Right lobe of liver (tissue), 6 donors: Measurements from ENCODE around the gene ENTPD2. TPM values are rescaled to one million over a fixed set of nuclear protein-coding genes. Genes with fewer than 3 reads are reported as not detected.

Source experiments
- ATAC-seq, 4 donors: fragments of 200-7000 bp; cut with Tn5 transposase; one replicate each; pipeline ENCODE4 v1.9.1; 2020; ENCODE audit warnings: mild to moderate bottlenecking in 4 of 4, moderate library complexity in 4 of 4
- DNase-seq, 3 donors: peaks; one replicate each; pipeline ENCODE4 v3.0.0-alpha.2; 2020
- H3K27ac ChIP-seq, 3 donors: fragments of 200-600 bp; one replicate each; pipeline ENCODE4 v1.8.0; 2022
- H3K27me3 ChIP-seq, 2 donors: fragments of 200-600 bp; one replicate each; pipeline ENCODE4 v1.8.0; 2022
- H3K36me3 ChIP-seq, 4 donors: fragments of 200-600 bp; sonication (generic) in 1 of 4; one replicate each; pipeline versions ENCODE4 v1.5.1 to v1.8.0; 2017 to 2022; ENCODE audit warnings: control low read depth in 1 of 4
- H3K4me1 ChIP-seq, 4 donors: fragments of 200-600 bp; sonication (generic) in 1 of 4; one replicate each; pipeline versions ENCODE4 v1.5.1 to v1.8.0; 2017 to 2022; ENCODE audit warnings: control low read depth in 1 of 4
- H3K4me3 ChIP-seq, 3 donors: fragments of 200-600 bp; one replicate each; pipeline ENCODE4 v1.8.0; 2022
- H3K9me3 ChIP-seq, 4 donors: fragments of 200-600 bp; sonication (generic) in 1 of 4; one replicate each; pipeline versions ENCODE4 v1.5.1 to v1.8.0; 2017 to 2022; ENCODE audit warnings: control low read depth in 1 of 4
- POLR2A ChIP-seq: fragments of 450-650 bp; IDR thresholded peaks from one replicate; pipeline ENCODE4 v1.6.1; 2017; ENCODE audit warnings: antibody characterized with exemption, mild to moderate bottlenecking
- WGBS: methylation state at CpG from one replicate; pipeline ENCODE4 v1.1.6; 2018; ENCODE audit warnings: low coverage, low lambda C conversion rate; ENCODE audit not compliant: insufficient coverage; ENCODE audit errors: missing lambda C conversion rate; 5-methylcytosine and 5-hydroxymethylcytosine counted together
- intact Hi-C, 2 donors: fragments of 100-400 bp; cut with DNase I; formaldehyde crosslinking; loops; one replicate each; pipeline versions ENCODE4 v1.11.2 to v1.14.1; 2022
- total RNA-seq, 6 experiments: library from RNA; depleted of rRNA in 2 of 6; stranded (reverse); fragments of >200 nt in 2 of 6; fragmentation: NEBNext Ultra II Directional in 3 of 6; extraction: Animal tissue kit (Norgen Biotek cat#: 25700) in 3 of 6; gene quantifications; one replicate each; pipeline versions ENCODE4 v1.1.0 to v1.2.4, GENCODE V29; 2016 to 2023
- TF ChIP-seq, protein P1 (sequence below), 4 donors: fragments of 200-600 bp in 3 of 4; fragments of 450-650 bp in 1 of 4; IDR thresholded peaks; one replicate each; pipeline versions ENCODE4 v1.5.1 to v1.8.0; 2016 to 2022; ENCODE audit warnings: antibody characterized with exemption in 4 of 4, mild to moderate bottlenecking in 2 of 4
- donor health status: DM: no; HTN: yes; CAD: no.
- donor health status: DM: no; HTN: no; CAD: no.
- donor health status: DM: no; HTN: no; CAD: no.
- donor health status: DM: no; HTN: yes; CAD: no.
- donor health status: DM: no; HTN: yes; CAD: no.

Gene ENTPD2
- total RNA-seq, 6 experiments from 2014 or later = 0.50 to 2.1 (median 0.80) TPM

DNA sequence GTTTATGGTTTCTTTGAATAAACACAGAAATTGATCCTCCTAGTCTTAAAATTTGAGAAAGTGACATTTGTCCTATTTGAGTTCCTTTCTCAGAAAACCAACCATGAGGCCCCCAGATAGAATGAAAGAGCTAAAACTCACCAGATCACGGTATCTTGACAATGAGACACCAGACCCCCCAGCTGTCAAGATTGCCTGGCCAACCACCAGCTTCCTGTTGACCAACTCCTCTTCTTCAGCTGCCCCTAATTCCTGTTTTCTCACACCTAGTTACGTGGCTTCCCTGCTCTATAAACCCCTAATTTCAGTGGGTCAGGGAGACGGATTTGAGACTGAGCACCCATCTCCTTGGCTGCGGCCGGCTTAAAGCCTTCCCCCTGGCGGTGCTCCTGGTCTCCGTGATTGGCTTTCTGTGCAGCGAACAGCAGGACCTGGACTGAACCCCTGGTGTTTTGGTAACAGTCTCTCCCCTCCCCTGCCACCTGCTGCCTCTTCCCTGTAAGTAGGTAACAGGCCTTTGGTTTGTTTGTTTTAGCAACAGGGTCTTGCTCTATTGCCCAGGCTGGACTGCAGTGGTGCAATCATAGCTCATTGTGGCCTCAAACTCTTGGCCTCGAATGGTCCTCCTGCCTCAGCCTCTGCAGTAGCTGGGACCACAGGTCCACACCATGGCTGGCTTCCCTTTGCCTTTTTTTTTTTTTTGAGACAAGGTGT is 4.8 kb upstream of the ENTPD2 start:
- ATAC-seq (no peak), DNase-seq (no peak)
- H3K27ac ChIP-seq = no peak overlapping the region
- no peaks in the 10 kb centered on the region for H3K27me3 ChIP-seq
- peaks cover 2 to 21% (median 11%) of the 10 kb centered on the region in 4 donors for H3K4me1 ChIP-seq
- H3K36me3 ChIP-seq = no peaks in the 10 kb centered on the region
- intact Hi-C loops = no loop called here
- TF ChIP-seq, protein P1, sequence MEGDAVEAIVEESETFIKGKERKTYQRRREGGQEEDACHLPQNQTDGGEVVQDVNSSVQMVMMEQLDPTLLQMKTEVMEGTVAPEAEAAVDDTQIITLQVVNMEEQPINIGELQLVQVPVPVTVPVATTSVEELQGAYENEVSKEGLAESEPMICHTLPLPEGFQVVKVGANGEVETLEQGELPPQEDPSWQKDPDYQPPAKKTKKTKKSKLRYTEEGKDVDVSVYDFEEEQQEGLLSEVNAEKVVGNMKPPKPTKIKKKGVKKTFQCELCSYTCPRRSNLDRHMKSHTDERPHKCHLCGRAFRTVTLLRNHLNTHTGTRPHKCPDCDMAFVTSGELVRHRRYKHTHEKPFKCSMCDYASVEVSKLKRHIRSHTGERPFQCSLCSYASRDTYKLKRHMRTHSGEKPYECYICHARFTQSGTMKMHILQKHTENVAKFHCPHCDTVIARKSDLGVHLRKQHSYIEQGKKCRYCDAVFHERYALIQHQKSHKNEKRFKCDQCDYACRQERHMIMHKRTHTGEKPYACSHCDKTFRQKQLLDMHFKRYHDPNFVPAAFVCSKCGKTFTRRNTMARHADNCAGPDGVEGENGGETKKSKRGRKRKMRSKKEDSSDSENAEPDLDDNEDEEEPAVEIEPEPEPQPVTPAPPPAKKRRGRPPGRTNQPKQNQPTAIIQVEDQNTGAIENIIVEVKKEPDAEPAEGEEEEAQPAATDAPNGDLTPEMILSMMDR (IDR thresholded peaks at IDR 0.05) = no peak
- TF ChIP-seq POLR2A = no peak
- no peak overlapping the region for H3K4me3 ChIP-seq
- 59% methylated on average over 3 of the region's 9 CpGs for WGBS
- no peaks in the 10 kb centered on the region for H3K9me3 ChIP-seq

DNA sequence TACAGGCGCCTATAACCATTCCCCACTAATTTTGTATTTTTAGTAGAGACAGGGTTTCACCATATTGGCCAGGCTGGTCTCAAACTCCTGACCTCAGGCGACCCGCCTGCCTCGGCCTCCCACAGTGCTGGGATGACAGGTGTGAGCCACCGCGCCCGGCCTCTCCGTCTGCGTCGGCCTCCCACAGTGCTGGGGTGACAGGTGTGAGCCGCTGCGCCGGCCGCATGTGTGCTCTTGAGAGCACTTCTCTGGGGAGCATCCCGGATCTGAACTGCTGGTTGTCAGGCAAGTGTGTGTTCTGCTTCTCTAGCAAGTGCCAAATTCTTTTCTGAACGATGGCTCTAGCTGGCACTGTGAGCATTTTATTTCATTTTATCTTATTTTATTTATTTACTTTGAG is 3.7 kb upstream of the ENTPD2 start:
- TF ChIP-seq, protein P1 (IDR thresholded peaks at IDR 0.05) = no peak
- TF ChIP-seq POLR2A = no peak
- Histone ChIP-seq H3K27me3 (no peaks in the 10 kb centered on the region), H3K4me3 (no peak overlapping the region), H3K36me3 (no peaks in the 10 kb centered on the region), H3K27ac (no peak overlapping the region), H3K9me3 (no peaks in the 10 kb centered on the region), H3K4me1 (peaks cover 2 to 27% (median 11%) of the 10 kb centered on the region in 4 donors)
- 77% methylated on average over 14 of the region's 16 CpGs for WGBS
- ATAC-seq = no peak
- intact Hi-C loops = no loop called here
- no peak for DNase-seq

DNA sequence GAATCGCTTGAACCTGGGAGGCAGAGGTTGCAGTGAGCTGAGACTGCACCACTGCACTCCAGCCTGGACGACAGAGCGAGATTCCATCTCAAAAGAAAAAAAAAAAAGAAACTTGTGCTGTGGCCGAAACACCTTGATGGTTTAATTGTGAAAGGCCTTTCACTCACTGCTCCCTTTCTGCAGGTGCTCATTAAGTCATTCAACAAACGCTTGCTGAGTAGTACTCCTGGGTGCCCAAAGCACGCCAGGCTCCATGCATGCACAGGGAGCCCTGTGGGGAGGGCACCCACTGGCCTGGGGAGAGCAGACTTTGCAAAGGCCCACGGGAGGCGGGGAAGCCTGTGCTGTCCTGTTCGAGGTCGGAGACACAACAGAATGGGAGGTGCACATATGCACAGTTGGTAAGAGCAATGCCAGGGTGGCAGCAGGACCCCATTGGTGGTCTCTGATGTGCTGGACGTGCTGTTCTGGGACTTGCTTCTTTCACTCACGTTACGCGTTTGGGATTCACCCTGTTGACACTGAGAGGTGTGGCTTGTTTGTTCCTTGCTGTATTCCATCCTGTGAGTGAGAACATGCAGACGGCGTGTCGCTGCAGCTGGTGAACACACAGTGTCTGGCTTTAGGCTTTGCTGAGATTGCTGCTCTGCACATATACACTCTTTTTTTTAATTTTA is 3.0 kb upstream of the ENTPD2 start:
- intact Hi-C loops = no loop called here

DNA sequence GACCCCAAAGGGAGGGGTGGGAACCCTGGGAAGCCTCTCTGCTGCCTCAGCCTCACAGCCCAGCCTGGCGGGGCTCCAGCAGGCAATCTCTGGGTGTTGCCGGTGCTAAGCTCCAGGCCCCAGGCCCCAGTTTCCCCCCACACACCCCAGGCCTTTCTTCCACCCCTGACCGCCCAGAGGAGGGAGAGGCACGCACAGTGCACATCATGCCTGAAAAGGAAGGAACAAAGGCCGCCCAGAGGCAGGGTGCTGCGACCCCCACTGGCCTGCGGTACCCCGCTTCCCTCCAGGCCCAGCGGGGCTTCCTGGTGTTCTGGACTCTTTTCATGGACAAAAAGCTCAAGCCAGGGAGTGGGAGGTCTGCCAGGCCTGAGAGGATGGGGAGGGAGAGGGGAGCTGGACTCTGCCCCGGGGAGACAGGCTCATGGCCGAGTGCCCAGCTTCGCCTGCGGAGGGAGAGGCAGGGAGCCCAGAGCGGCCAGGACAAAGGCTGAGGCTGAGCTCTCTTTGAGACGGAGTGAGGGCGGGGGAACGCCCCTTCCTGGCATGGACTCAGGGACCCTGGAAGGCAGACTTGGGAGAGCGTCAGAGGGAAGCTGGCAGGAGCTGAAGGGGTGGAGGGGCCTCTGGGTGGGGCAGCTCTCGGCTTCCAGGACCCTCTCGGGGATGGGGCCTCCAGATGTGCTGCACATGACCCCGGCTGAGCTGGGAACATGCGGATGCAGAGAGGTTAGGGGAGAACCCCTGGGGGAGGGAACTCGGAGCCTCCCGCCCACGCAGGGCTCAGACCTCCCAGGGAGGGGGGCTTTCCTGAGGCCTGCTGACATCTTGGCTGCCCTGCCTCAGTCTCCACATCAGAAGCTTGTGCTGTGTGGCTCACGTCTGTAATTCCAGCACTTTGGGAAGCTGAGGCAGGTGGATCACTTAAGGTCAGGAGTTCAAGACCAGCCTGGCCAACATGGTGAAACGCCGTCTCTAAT is 1.8 kb upstream of the ENTPD2 start:
- DNase-seq (peak; percentile 96 to 98 (median 96)), ATAC-seq (peak; percentile 87 to 91 (median 88))
- H3K36me3 ChIP-seq = no peaks in the 10 kb centered on the region
- no peaks in the 10 kb centered on the region for H3K9me3 ChIP-seq
- H3K27me3 ChIP-seq = no peaks in the 10 kb centered on the region
- TF ChIP-seq, protein P1 (IDR thresholded peaks at IDR 0.05) = no peak
- TF ChIP-seq POLR2A = no peak
- H3K4me1 ChIP-seq = peaks cover 2 to 27% (median 11%) of the 10 kb centered on the region in 4 donors
- intact Hi-C loops = no loop called here
- peak overlapping the region in 2 of 3 donors; percentile 51 to 53 for H3K4me3 ChIP-seq
- H3K27ac ChIP-seq = peak overlapping the region in 2 of 3 donors; percentile 70 to 81
- 31% methylated on average over 7 of the region's 28 CpGs for whole genome bisulfite sequencing

More for the DNA sequence above, 3.0 kb upstream of the ENTPD2 start:
- WGBS = 37% methylated on average over 10 of the region's 17 CpGs
- Histone ChIP-seq H3K27ac (no peak overlapping the region), H3K4me3 (no peak overlapping the region), H3K9me3 (no peaks in the 10 kb centered on the region), H3K27me3 (no peaks in the 10 kb centered on the region), H3K4me1 (peaks cover 2 to 27% (median 11%) of the 10 kb centered on the region in 4 donors), H3K36me3 (no peaks in the 10 kb centered on the region)
- no peak for ATAC-seq
- no peak for TF ChIP-seq POLR2A
- TF ChIP-seq, protein P1 (IDR thresholded peaks at IDR 0.05) = no peak
- no peak for DNase-seq
